Cerebellar cortex (tissue), 1 donor: ENCODE results near the gene PDZD2.

ENCODE experiments used
- DNase-seq: peaks from one replicate; pipeline ENCODE4 v3.0.0-alpha.2; 2015; ENCODE audit warnings: low spot score

Gene PDZD2

DNA sequence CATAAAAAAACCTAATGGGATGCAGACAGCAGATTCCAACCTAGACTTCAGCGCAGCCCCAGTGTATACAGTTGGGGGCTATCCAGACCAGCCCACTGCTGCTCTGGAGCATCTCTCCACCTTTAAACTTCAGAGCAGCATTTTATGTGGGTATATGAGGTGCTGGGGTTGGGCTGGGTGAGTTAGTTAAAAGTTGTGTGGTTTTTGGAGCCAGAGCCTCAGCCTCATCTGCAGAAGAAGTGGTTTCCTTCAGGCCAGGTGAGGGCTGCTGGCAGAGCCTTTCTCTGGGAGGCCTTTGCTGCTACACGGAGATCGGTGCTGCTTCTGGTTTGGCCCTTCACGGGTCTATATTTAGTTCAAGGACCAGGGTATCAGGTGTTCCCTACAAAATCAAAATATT, 228.3 kb downstream of the PDZD2 start:
- no peak for DNase-seq

GRCh38 chr5:31880449-31880848, 241.5 kb downstream of the PDZD2 start:
- DNase-seq, result no peak

DNA sequence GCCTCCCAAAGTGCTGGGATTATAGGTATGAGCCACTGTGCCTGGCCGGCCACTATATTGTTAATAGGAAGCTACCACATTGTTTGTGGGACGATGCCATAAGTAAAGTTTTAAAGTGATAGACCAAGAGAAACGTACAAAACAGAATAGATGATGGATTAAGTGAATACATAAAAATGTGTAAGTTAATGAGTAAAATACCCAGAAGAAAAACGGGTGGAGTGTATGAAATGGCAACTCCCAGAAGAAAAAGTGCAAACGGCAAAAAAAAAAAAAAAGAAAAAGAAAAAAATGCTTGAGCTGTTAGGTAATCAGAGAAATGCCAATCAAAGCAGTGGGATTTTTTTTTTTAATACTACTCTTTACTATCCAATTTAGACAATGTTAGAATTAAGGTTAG, 246.0 kb downstream of the PDZD2 start:
- no peak for DNase-seq

DNA sequence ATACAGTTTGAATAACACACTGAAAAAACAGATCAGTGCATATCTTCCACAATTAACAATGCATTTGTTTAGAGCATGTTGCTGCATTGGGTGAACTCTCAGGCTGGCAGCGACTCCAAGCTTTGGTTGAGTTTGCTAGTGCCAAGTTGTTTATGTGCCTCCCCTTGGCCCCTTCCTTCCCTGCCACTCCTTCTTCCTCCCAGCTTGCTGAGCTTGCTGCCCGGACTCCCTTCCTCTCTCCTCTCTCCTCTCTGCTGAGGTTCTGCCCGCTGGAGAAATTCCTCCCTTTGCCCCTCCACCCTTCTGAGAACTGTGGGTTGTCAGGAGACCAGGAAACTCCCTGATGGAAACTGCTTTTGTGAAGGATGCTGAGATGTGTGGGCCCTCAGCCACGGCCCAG, 247.3 kb downstream of the PDZD2 start:
- DNase-seq, result no peak

GRCh38 chr5:31887556-31887955, 248.6 kb downstream of the PDZD2 start:
- no peak for DNase-seq

GRCh38 chr5:31888564-31888963, 249.6 kb downstream of the PDZD2 start:
- DNase-seq, result no peak

- peak; percentile 12 for DNase-seq
Observed at GRCh38 chr5:31889001-31889561, 250.2 kb downstream of the PDZD2 start.

DNA sequence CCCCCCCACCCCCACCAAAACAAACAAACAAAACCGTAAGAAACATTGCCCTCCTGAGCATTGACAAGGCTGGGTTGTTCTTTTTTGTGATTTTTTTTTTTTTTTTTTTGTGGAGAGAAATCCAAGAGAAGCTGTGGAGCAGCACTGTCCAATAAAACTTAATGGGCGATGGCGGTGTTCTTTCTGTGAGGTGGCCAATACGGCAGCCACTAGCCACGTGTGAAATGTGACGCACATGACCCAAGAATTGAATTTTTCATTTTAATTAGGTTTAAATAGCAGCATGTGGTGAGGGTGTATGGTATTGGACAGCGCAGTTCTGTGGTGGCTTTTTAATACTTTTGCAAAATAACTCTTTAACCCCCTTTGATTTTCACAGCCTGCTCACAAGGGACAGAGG, 251.1 kb downstream of the PDZD2 start:
- DNase-seq, result no peak

DNA sequence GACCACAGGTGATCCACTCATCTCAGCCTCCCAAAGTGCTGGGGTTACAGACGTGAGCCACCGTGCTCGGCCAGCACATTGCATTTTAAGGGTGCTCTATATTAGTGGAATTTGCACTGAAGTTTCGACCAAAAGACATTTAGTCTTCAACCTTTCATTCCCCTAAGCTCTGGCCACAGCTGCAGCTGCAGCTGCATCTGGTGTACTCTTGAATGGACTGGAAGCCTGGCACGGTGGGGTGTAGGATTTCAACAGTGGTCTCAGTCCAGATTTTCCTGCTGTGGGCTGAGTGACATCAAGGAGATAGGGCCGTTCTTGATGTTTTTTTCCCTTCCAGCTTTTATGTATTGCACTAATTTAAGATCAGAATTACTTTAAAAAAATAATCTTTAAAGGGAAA, 255.2 kb downstream of the PDZD2 start:
- DNase-seq, result no peak

GRCh38 chr5:31895199-31895820, 256.4 kb downstream of the PDZD2 start:
- DNase-seq, result no peak

DNA sequence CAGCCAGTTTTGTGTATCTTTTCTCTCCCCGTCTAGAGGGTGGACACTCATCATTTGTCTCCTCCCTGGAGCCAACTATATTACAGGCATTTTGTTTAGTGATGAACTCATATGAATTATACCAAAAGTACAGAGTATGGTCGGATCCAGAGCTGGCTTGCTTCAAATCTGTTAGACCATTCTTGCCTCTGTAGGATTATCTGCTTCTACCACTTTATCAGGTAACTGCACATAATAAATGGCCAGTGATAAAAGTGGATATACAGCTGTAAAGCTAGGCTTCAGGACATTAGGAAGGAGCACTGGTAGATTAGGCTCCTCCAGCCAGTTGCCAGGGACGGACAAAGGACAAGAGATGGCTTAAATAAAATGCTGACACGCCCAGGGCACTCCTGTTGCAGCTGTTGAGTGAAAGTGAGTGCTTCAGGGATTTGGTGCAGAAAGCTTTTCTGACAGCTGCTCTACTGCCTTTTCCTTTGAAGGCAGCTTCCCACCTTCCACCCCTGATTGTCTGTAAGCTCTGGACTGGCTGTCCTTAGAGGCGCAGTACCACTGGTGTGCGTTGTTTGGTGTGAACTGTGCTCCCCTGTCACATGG, 259.2 kb downstream of the PDZD2 start:
- DNase-seq, result no peak

- no peak for DNase-seq
Observed at GRCh38 chr5:31900296-31900865, 261.4 kb downstream of the PDZD2 start.

DNA sequence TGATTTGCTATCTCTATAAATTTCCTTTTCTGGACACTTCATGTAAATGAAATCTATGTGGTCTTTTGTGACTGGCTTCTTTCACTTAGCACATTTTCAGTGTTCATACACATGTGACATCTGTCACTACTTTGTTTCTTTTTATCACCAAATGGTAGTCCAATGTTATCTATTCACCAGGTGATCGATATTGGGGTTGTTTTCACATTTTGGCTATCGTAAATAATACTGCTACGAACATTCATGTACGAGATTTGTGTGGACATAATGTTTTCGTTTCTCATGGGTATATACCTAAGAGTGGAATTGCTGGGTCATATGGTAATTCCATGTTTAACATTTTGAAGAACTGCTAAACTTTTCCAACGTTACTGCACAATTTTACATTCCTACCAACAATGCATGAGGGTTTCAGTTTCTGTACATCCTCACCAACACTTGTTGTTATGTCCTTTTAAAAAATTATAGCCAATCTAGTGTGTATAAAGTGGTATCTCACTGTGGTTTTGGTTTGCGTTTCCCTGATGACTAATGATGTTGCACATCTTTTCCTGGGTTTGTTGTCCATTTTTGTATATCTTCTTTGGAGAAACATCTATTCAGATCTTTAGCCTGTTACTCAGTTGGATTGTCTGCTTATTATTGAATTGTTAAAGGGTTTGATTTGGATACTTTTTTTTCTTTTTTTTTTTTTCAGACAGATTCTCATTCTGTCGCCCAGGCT, 263.0 kb downstream of the PDZD2 start:
- DNase-seq, result no peak

DNA sequence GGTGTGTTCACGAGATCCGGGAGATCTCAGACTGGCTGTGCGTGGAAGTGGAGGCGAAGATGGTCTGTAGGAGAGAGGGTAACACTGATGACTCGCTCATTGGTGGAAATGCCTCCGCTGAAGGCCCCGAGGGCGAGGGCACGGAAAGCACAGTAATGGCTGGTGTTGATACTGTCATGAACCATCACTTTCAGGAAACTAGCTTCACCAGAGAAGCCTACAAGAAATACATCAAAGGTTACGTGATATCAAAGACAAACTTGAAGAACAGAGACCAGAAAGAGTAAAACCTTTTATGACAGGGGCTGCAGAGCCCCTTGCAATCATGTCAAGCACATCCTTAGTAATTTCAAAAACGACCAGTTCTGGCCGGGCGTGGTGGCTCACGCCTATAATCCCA, 269.5 kb downstream of the PDZD2 start:
- DNase-seq, result no peak

DNA sequence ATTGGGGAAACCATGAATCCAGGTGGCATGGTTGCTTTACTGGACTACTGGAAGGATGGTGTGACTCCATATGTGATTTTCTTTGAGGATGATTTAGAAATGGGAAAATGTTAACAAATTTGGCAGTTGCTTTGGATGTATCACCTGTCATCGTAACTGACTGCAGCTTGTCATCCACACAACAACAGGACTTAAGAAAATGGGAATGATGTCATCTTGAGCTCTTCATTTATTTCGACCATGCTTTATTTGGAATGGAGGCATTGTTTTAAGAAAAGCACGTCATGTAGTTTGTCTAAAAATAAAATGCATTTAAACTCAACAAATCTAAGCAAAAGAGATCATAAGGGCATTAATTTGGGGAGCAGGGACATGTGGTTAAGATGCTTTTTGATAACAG, 270.1 kb downstream of the PDZD2 start:
- DNase-seq, result no peak

DNA sequence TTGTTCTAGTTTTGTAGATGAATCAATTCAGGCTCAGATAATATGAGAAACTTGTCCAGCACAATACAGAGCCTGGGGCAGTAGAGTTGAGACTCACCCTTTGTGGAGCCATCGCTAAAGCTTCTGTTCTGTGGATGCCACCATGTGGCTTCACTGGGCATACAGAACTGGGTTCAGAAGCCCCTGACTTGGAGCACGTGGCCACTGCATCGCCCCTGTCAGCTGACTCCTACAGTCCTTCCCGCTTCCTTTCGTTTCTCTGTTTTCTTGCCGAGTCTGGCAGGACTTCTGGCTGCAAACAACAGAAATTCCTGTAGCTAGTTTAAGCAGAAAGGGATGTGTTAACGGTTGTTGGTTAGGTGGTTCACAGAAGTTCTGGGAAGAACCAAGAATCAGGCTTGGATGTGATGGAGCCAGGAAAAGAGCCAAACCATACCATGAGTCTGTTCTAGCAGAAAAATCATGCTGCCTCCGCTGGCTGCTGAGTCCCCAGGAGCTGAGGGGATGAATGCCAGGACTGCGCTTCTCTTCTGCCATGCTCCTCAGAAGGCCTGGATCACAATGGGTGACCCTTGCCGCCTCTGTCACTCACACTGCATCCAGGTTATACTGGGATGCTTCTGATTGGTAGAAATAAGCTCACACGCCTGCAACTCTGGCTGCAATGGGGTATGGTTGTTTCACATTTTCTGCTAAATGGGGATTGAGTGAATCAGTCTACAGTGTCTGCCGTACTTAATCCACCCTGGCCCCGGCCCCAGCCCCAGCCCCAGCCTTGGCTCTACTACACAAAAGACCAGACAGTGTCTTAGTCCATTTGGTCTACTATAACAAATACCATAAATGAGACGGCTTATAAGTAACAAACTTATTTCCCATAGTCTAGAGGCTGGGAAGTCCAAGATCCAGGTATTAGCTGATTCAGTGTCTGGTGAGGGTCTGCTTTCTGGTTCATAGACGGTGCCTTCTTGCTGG, 272.6 kb downstream of the PDZD2 start:
- no peak for DNase-seq

- DNase-seq, result no peak
Observed at GRCh38 chr5:31913808-31914207, 274.9 kb downstream of the PDZD2 start.

- DNase-seq, result no peak
Observed at GRCh38 chr5:31916327-31916726, 277.4 kb downstream of the PDZD2 start.

GRCh38 chr5:31918739-31919138, 279.8 kb downstream of the PDZD2 start:
- DNase-seq, result no peak

- no peak for DNase-seq
Observed at GRCh38 chr5:31921852-31922305, 282.9 kb downstream of the PDZD2 start.

DNA sequence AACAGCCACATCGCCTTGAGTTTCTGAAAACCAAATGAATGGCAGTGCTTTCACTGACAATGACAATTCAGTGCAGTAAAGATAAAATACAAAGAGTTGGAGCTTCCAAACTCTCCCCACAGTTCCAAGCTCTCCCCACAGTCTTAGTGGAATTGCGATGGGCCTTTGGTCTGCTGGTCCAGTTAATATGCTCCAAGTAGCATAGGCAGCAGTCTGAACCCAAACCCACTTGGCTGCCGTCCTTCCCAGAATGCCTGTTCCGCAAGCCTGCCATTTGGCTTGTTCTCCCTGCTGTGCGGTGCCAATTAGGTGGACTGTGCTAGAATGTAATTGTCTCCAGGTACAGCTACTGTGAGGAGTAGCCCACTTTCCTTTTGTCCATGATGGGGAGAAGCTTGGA, 285.1 kb downstream of the PDZD2 start:
- DNase-seq, result no peak

- DNase-seq, result no peak
Observed at GRCh38 chr5:31931874-31932273, 292.9 kb downstream of the PDZD2 start.
